ENCODE data around the gene SFXN2. TPM values are rescaled to one million over a fixed set of nuclear protein-coding genes. Genes with fewer than 3 reads are reported as not detected.
A peak's percentile ranks its signal among the peaks of the same experiment; 100 is the strongest.
"Not testable (repeated sequence)": the region's sequence is repeated elsewhere in the genome, so short reads cannot be mapped to it uniquely, and the experiment has no call there.

Gene SFXN2
- total RNA-seq, 1 donor from 2014 or later: 7.0 TPM

- DNase-seq: no peak
Measured at GRCh38 chr10:102753718-102754117, 39.3 kb downstream of the SFXN2 start.

DNA sequence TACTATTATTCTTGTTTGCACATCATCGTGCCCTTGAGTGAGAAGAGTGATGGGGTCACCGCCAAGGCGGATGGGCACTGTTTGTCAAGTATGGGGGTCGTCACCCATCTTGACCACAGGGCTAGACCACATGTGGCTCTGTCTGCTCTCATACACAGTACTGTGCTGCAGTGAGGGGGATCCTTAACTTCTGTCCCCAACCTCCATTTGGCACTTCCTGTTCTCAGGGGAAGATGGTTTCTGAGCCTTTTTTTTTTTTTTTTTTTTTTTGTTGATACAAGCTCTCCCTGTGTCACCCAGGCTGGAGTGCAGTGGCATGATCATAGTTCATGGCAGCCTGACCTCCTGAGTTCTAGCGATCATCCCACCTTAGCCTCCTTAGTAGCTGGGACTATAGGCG lies 42.9 kb downstream of the SFXN2 start:
- no peak for DNase-seq

- no peak for DNase-seq
Measured at GRCh38 chr10:102758240-102758932, 44.0 kb downstream of the SFXN2 start.

GRCh38 chr10:102758933-102759262 lies 44.5 kb downstream of the SFXN2 start:
- DNase-seq: not testable (repeated sequence)

DNA sequence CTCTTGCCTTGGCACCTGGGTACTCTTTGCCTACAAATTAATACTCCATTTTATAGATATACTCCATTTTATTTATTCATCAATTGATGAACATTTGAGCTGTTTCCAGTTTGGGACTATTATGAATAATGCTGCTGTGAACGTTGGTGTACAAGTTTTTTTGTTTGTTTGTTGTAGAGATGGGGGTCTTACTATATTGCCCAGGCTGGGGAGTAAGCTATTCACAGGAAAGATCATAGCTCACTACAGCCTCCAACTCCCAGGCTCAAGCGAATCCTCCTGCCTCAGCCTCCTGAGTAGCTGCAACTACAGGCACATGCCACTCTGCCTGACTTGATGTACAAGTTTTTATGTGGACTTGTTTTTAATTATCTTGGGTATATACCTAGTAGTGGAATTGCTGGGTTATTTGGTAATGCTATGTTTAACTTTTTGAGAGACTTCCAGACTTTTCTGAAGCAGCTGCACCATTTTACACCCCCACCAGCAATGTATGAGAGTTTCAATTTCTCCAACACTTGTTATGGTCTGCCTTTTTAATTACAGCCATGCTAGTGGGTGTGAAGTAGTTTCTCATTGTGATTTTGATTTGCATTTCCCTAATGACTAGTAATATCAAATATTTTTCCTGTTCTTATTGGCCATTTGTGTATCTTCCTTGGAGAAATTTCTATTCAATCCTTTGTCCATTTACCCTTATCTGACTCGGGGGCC lies 45.2 kb downstream of the SFXN2 start:
- no peak for DNase-seq

- no peak for DNase-seq
Measured at GRCh38 chr10:102761981-102762380, 47.5 kb downstream of the SFXN2 start.

DNA sequence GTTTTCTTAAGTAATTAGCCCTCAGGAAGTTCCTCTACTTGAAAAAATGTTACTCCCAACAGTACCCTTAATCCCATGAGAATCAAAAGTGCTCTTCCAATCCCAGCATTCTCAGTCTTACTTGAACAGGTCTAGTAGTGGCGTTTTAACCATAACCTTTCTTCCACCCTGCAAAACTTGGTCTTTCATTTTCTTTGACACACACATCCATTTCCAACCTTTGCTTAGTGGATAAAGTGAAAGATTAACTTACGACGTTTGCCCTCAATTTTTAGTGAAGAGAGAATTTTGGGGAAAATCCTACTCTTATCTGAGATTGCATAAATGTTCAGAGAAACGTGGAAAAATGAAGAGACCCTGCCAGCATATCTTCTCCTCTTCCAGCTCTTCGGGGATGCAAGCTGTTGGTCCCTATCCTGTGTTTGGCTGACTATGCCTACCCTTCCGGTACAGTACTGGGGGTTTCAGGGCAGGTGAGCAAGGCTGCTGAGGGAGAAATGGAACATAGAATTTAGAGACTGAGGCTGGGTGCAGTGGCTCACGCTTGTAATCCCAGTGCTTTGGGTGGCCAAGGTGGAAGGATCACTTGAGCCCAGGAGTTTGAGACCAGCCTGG lies 48.1 kb downstream of the SFXN2 start:
- DNase-seq: no peak

- DNase-seq: no peak
Measured at GRCh38 chr10:102763037-102763607, 48.7 kb downstream of the SFXN2 start.

DNA sequence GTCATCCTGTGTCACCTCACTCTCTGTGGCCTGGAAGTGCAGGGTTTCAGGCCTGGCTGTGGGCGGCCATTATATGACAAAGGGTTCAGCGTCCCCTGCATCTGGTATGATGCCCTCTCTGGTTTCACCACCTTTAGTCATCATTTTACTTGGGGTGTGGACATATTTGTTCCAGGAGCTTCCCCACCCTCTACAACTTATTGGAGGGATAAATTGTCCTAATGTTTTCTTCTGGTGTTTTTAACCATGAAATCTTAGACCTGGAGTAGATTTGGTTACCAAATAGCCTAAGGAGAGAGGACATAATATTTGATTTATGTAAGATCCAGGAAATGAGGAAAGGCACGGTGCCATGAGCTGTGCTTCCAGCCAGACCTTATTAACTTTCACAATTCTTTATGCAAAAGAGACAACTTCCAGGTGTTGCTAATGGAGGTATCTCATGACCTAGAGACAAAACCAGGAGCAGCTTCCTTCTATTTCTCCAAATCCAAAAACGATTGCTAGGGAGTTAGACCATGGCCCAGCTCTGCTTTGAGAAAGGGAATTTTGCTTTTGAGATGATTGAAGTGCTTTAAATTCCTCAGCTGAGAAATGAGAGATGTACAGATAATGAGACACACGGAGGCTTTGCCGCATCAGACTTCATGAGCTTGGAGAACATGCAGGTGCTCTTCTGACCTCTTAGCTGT lies 50.2 kb downstream of the SFXN2 start:
- no peak for DNase-seq

DNA sequence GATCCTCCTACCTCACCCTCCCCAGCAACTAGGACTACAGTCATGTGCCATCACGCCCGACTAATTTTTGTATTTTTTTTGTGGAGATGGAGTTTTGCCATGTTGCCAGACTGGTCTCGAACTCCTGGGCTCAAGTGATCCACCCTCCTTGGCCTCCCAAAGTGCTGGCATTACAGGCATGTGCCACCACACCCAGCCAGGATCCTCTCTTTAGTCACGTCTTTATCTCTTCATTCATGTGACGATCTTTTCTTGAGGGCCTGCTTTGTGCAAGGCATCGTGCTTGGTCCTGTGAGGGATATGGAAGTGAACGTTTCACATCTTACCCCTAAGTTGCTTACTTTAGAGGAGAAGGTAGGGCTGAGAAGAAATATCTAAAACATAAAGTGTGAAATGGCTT lies 50.9 kb downstream of the SFXN2 start:
- DNase-seq: no peak

DNA sequence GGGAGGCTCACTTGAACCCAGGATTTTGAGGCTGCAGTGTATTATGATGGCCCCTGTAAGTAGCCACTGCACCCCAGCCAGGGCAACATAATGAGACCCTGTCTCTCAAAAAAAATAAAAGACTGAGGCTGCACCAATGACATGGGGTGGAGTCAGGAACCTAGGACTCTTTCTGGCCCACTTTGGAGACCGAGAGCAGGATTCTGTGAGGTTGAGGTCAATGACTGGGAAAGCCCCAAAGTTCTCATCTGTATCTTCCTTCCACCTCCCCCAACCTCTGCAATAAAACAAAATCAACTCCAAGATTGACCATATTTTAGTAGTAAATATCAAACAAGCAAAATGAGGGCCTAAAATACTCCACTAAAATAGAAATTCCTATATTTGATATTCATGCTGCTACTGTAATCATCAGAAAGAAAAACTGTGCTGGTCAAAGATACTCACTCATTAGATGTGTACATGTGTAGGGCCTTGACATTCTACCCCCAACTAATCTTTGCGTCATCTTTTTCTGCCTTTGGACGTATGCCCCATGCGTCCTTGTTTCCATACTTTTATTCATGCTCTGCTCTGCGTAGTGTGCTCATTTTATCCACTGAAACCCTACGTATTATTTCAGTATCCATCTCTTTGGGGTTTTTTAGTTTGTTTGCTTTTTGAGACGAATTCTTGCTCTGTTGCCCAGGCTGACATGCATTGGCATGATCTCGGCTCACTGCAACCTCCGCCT lies 53.2 kb downstream of the SFXN2 start:
- no peak for DNase-seq

DNA sequence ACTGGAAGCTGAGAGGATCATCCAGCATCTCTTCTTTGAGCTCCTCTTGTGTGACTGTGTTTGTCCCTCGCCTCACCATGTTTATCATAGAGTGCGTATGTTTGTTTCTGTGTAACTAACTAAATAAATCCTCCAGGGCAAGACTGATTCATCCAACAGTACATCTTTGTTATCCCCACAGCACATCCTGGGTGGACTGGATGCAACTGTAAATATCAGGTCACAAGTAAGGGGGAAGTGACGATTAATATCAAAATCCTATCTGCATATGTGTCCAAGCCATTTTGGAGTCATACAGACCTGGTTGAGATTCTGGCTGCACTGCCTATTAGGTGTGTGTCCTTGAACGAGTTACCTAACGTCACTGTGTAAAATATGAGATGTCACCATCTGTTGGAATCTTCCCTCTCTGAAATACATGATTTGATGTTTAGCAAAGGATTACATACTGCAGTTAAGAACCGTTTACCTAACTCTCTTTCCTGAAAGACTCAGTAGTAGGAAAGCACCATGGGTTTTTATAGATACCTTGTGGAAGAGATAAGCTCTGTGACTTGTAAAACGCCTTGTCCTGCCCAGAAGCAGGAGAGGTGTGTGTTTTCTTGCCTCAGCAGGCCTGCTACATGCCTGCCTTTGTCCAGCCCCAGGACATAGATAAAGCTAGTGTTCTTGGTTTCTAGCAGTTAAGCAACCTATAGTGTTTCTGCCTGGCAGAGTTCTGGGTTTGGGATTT lies 55.1 kb downstream of the SFXN2 start:
- no peak for DNase-seq

GRCh38 chr10:102770108-102770482 lies 55.7 kb downstream of the SFXN2 start:
- no peak for DNase-seq

GRCh38 chr10:102770792-102771191 lies 56.4 kb downstream of the SFXN2 start:
- DNase-seq: no peak

- no peak for DNase-seq
Measured at GRCh38 chr10:102773320-102773719, 58.9 kb downstream of the SFXN2 start.

DNA sequence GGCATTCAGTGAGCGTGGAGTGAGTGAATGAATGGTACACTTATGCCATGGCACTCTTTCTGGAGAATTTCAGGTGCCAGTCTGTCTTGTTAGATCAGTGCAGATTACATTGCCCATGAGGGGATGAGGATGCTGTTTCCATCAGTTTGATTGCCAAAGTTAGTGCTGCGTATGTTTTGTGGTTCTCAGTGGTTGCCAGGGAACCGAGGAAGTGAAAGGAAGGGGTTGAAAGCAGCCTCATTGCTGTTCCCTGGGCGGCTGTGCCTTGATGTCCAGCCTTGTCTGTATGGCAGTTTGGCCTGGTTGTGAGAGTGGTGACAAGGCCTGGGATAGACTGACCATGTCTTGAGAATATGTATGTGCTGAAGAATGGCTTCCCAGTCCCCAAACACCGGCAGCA lies 59.5 kb downstream of the SFXN2 start:
- DNase-seq: no peak

DNA sequence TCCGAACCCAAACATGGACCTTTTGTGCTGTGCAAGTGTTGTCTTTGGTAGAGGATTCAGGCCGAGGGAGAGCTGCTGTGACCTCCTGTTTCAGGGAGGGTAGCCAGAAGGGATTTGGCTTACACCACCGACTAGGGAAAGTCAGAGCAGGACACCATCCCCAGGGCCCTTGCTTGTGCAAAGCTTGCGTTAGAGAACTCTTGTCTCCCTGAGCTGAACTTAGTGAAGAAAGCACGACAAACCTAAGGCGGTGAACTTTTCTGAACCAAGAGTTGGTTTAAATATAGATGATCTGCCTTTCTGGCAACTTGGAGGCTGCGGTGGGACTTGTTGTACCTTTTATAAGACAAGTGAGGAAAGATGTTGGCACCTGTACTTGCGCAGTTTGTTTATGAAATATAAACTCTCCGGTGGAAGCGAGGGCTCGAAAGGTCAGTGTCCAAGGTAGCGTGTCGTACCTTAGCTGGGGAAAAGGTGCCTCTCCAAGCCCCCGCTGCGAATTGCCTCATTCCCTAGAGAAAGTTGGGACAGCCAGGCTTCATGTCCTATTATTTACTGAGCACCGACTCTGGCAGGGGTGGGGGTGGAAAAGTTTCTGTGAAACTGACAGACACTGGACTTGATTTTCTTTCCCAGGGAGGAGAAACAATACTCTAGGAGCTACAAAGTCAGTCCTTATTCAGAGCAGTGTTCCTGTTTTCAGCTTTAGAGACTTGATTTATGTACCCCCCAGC lies 60.9 kb downstream of the SFXN2 start:
- peak; percentile 64 for DNase-seq

- peak; percentile 97 for DNase-seq
Measured at GRCh38 chr10:102775935-102776669, 61.7 kb downstream of the SFXN2 start.

DNA sequence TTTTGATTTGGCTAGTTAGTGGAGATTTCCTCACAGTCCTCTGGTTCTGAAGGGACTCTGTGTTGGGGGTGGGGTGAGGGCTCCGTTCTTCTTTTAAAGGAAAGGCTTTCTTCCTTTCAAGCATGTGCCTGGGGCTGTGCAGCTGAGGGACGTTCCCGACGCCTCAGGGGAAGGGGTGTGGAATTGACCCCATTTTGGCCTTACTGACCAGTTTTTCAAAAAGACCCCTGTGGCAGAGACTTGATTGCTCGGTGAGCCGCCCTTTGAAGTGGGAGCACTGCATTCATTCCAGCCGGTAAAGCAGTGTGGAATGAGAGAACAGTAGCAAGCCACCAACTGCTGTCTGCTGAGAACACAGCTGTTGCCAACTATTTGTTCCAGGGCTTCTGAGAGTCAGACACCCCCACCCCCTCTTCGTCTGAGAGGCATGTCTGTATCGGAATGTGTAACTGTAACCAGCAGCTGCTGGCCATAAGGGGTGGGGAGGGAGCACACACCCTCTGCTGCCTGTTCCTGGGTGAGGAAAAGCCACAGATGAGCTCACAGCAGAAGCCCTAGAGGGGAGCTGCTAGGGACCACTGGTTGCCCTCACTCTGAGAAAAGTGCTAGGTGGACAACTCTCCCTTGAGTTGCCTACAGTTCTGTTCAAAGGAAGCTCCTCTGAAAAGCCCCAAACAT lies 62.5 kb downstream of the SFXN2 start:
- peak; percentile 98 for DNase-seq
